Heart right ventricle (tissue), 16 donors: ENCODE measurements around the gene TMEM222. TPM values are rescaled to one million over a fixed set of nuclear protein-coding genes. Genes with fewer than 3 reads are reported as not detected.

ENCODE experiments used
- ATAC-seq, 8 donors: fragments of 200-7000 bp; cut with Tn5 transposase; one replicate each; pipeline ENCODE4 v1.9.1; 2020; ENCODE audit warnings: mild to moderate bottlenecking in 8 of 8, moderate library complexity in 8 of 8, moderate number of reproducible peaks in 1 of 8
- DNase-seq, 2 donors: peaks; one replicate each; pipeline ENCODE4 v3.0.0-alpha.2; 2020
- H3K27ac ChIP-seq, 10 donors: fragments of 200-600 bp; sonication (generic) in 2 of 10; one replicate each; pipeline versions ENCODE4 v1.5.0 to v1.8.0; 2020 to 2022; ENCODE audit warnings: mild to moderate bottlenecking in 3 of 10
- H3K27me3 ChIP-seq, 7 donors: fragments of 200-600 bp; one replicate each; pipeline ENCODE4 v1.8.0; 2021 to 2022; ENCODE audit warnings: mild to moderate bottlenecking in 2 of 7
- H3K36me3 ChIP-seq, 9 donors: fragments of 200-600 bp; sonication (generic) in 1 of 9; one replicate each; pipeline versions ENCODE4 v1.5.0 to v1.8.0; 2020 to 2022; ENCODE audit warnings: mild to moderate bottlenecking in 2 of 9
- H3K4me1 ChIP-seq, 9 donors: fragments of 200-600 bp; sonication (generic) in 1 of 9; one replicate each; pipeline versions ENCODE4 v1.5.0 to v1.8.0; 2020 to 2022; ENCODE audit warnings: mild to moderate bottlenecking in 4 of 9
- H3K4me3 ChIP-seq, 10 donors: fragments of 200-600 bp; sonication (generic) in 2 of 10; one replicate each; pipeline versions ENCODE4 v1.5.0 to v1.8.0; 2020 to 2022; ENCODE audit warnings: mild to moderate bottlenecking in 7 of 10, moderate library complexity in 2 of 10
- H3K9me3 ChIP-seq, 11 donors: fragments of 200-600 bp in 10 of 11; sonication (generic) in 2 of 11; one replicate each; pipeline versions ENCODE4 v1.5.0 to v1.8.0; 2013 to 2022; ENCODE audit warnings: mild to moderate bottlenecking in 2 of 11, control low read depth in 1 of 11, moderate library complexity in 1 of 11
- WGBS, 2 donors: extraction: QIAGEN DNeasy Blood & Tissue Kit; methylation state at CpG; one replicate each; pipeline ENCODE4 v1.1.7; 2013; ENCODE audit warnings: inconsistent platforms in 1 of 2; 5-methylcytosine and 5-hydroxymethylcytosine counted together
- intact Hi-C, 10 donors: fragments of 100-400 bp; cut with DNase I; formaldehyde crosslinking; loops; one replicate each; pipeline versions ENCODE4 v1.11.1 to v1.14.2; 2022
- polyA plus RNA-seq, 2 donors: library from polyadenylated mRNA; stranded (reverse); fragments of 200-250 nt; gene quantifications; one replicate each; pipeline ENCODE4 v1.2.3, GENCODE V29; 2013
- total RNA-seq, 10 donors: library from RNA; stranded (reverse); fragmentation: NEBNext Ultra II Directional in 3 of 10; extraction: Animal tissue kit (Norgen Biotek cat#: 25700) in 3 of 10; gene quantifications; one replicate each; pipeline versions ENCODE4 v1.2.1 to v1.2.4, GENCODE V29; 2021 to 2023
- TF ChIP-seq, protein P1 (sequence below), 9 donors: fragments of 200-600 bp; sonication (generic) in 2 of 9; IDR thresholded peaks; one replicate each; pipeline versions ENCODE4 v1.5.0 to v1.8.0; 2021 to 2022; ENCODE audit warnings: antibody characterized with exemption in 9 of 9, mild to moderate bottlenecking in 5 of 9, moderate library complexity in 1 of 9
- donor health status: Arrhythmogenic right ventricular cardiomyopathy.
- donor health status: ischemic (EF 13 %, LVEDD 7.1; RV severe dilation, severe dysfunction).
- donor health status: healthy with polysubstance abuse.
- donor health status: DM: no; HTN: yes; CAD: no.
- donor health status: DM: no; HTN: no; CAD: no.
- donor health status: ischemic (EF 25% LVEDD 6.9; RV normal size, moderate dysfunction).
- donor health status: ischemic (EF 25% LVEDD 5.7; RV mildly dilated, moderate dysfunction).
- donor health status: healthy.
- donor health status: DM: yes; HTN: yes; CAD: no.
- donor health status: Ischemic cardiomyopathy.
- donor health status: ischemic (EF 35%, LVEDD 5.7; RV mildly dilated, moderate dysfunction).
- donor health status: nonischemic (EF 11% LVEDD 7.7; RV severe dilation, severe dysfunction).
- donor health status: DM: yes; HTN: yes; CAD: no.
- donor health status: PGD.
- donor health status: ischemic (EF 29% LVEDD 5.4; RV normal size, mild dysfunction).
- donor health status: nonischemic (EF 23%, LVEDD 6.1; RV moderate dilation, normal function).

TMEM222 gene
- total and polyA plus RNA-seq, 12 donors, result 24.1 to 47.2 (median 26.9) TPM

- no peak for DNase-seq
- Histone ChIP-seq H3K36me3 (peaks cover 0 to 9% (median 3%) of the 10 kb centered on the region in 9 donors), H3K27me3 (no peaks in the 10 kb centered on the region), H3K4me3 (no peak overlapping the region), H3K27ac (peak overlapping the region in 9 of 10 donors; percentile 2 to 99 (median 46)), H3K4me1 (peaks cover 25 to 53% (median 40%) of the 10 kb centered on the region in 9 donors), H3K9me3 (no peaks in the 10 kb centered on the region)
- no peak for ATAC-seq
- TF ChIP-seq, protein P1, sequence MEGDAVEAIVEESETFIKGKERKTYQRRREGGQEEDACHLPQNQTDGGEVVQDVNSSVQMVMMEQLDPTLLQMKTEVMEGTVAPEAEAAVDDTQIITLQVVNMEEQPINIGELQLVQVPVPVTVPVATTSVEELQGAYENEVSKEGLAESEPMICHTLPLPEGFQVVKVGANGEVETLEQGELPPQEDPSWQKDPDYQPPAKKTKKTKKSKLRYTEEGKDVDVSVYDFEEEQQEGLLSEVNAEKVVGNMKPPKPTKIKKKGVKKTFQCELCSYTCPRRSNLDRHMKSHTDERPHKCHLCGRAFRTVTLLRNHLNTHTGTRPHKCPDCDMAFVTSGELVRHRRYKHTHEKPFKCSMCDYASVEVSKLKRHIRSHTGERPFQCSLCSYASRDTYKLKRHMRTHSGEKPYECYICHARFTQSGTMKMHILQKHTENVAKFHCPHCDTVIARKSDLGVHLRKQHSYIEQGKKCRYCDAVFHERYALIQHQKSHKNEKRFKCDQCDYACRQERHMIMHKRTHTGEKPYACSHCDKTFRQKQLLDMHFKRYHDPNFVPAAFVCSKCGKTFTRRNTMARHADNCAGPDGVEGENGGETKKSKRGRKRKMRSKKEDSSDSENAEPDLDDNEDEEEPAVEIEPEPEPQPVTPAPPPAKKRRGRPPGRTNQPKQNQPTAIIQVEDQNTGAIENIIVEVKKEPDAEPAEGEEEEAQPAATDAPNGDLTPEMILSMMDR (IDR thresholded peaks at IDR 0.05), result peak in 5 of 9 donors; percentile 11 to 28 (median 22)
- intact Hi-C loops, result loop anchor here in 2 of 10 donors (5.0 kb wide), 1 partner anchor 47 kb away; the partner anchor contains the start of gene TMEM222 (in 2 of the 2)
- WGBS, 2 donors, result 69 to 71% methylated on average over 13 of the region's 13 CpGs
Measured at GRCh38 chr1:27368869-27369582, 47.1 kb downstream of the TMEM222 start.

GRCh38 chr1:27372022-27372807 lies 50.3 kb downstream of the TMEM222 start:
- ATAC-seq (no peak), DNase-seq (no peak)
- Histone ChIP-seq H3K9me3 (no peaks in the 10 kb centered on the region), H3K27me3 (no peaks in the 10 kb centered on the region), H3K4me3 (no peak overlapping the region), H3K36me3 (no peaks in the 10 kb centered on the region), H3K4me1 (peaks cover 18 to 64% (median 35%) of the 10 kb centered on the region in 9 donors), H3K27ac (peak overlapping the region in 2 of 10 donors; percentile 22 to 77)
- intact Hi-C loops, result no loop called here
- TF ChIP-seq, protein P1 (IDR thresholded peaks at IDR 0.05), result no peak
- 91 to 92% methylated on average over 19 of the region's 19 CpGs for WGBS, 2 donors

DNA sequence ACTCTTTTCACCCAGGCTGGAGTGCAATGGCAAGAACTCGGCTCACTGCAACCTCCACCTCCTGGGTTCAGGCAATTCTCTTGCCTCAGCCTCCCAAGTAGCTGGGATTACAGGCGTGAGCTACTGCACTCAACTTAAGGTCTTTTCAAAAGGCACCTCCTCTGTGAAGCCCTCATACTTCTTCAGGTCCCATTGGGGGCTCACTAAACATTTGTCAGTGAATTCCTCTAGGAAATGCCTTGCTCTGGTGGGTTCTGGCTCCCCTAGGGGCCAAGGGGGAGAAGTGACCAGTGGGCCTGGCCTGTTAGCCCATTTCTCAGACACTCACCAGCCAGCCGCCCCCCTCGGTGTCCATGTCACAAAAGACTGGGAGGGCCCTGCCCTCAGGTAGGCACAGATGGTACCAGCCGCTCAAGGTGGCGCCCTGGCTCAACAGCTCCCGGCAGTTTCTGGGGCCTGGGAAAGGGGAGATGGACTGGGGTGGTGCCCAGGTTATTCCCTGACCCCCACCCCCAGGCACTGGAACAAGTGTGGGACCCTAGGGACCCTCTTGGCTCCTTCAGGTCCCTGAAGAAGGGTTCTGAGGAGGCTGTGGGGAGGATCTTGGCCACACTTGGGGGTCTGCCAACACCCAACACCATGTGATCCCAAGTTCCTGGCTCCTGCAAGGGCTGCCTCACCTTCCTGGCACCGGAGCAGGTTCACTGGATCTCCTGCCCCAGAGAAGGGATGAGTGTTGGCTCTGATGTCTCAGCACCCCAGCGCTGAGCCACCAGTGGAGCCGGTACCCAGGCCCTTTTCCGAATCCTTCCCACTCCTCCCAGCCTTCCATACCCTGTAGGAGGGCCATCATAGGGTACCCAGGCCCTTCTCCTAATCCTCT lies 51.1 kb downstream of the TMEM222 start:
- Histone ChIP-seq H3K9me3 (no peaks in the 10 kb centered on the region), H3K27me3 (no peaks in the 10 kb centered on the region), H3K4me1 (peaks cover 10 to 64% (median 27%) of the 10 kb centered on the region in 9 donors), H3K27ac (peak overlapping the region in 9 of 10 donors; percentile 13 to 78 (median 66)), H3K36me3 (no peaks in the 10 kb centered on the region), H3K4me3 (no peak overlapping the region)
- intact Hi-C loops, result no loop called here
- 90% methylated on average over 11 of the region's 11 CpGs for WGBS, 2 donors
- TF ChIP-seq, protein P1 (IDR thresholded peaks at IDR 0.05), result peak in 3 of 9 donors; percentile 7 to 22 (median 16)
- ATAC-seq (no peak), DNase-seq (no peak)
